Superior temporal gyrus (tissue), 1 donor: ENCODE measurements around the gene VAMP4.

Experiments
- DNase-seq: peaks from one replicate; pipeline ENCODE4 v3.0.0-alpha.2; 2016; ENCODE audit errors: extremely low spot score

Gene VAMP4

GRCh38 chr1:171741872-171742576 is at the start of gene VAMP4:
Gene VAMP4 (minus strand): TSS chr1:171742065. CDS start chr1:171738414, 3,651 bp downstream.
- DNase-seq: peak; percentile 88

GRCh38 chr1:171790318-171790717 is 48.5 kb upstream of the VAMP4 start:
- DNase-seq: no peak

- no peak for DNase-seq
These were observed 46.8 kb upstream of the VAMP4 start for GRCh38 chr1:171788696-171789095.

GRCh38 chr1:171787686-171788480 is 46.0 kb upstream of the VAMP4 start:
- no peak for DNase-seq

- DNase-seq: no peak
These were observed 44.7 kb upstream of the VAMP4 start for GRCh38 chr1:171786534-171786933.

GRCh38 chr1:171785766-171786165 is 43.9 kb upstream of the VAMP4 start:
- no peak for DNase-seq

- no peak for DNase-seq
These were observed 42.9 kb upstream of the VAMP4 start for GRCh38 chr1:171784784-171785183.

- no peak for DNase-seq
These were observed 42.1 kb upstream of the VAMP4 start for GRCh38 chr1:171783816-171784530.

- DNase-seq: peak; percentile 99
These were observed 39.5 kb upstream of the VAMP4 start, which contains the start of gene METTL13 for GRCh38 chr1:171781176-171781875. Gene METTL13 (plus strand): TSS chr1:171781660. CDS start chr1:171781968, 308 bp downstream.

- no peak for DNase-seq
These were observed 38.8 kb upstream of the VAMP4 start for GRCh38 chr1:171780583-171781175.

GRCh38 chr1:171772312-171772711 is 30.4 kb upstream of the VAMP4 start:
- no peak for DNase-seq

GRCh38 chr1:171769754-171770153 is 27.9 kb upstream of the VAMP4 start:
- DNase-seq: no peak

GRCh38 chr1:171769171-171769570 is 27.3 kb upstream of the VAMP4 start:
- no peak for DNase-seq

GRCh38 chr1:171763764-171764163 is 21.9 kb upstream of the VAMP4 start:
- DNase-seq: no peak

- no peak for DNase-seq
These were observed 20.3 kb upstream of the VAMP4 start for GRCh38 chr1:171762143-171762563.

- DNase-seq: no peak
These were observed 16.1 kb upstream of the VAMP4 start for GRCh38 chr1:171758011-171758410.

GRCh38 chr1:171756856-171757255 is 15.0 kb upstream of the VAMP4 start:
- DNase-seq: no peak

GRCh38 chr1:171754971-171755370 is 13.1 kb upstream of the VAMP4 start:
- no peak for DNase-seq

GRCh38 chr1:171754353-171754705 is 12.5 kb upstream of the VAMP4 start:
- no peak for DNase-seq

GRCh38 chr1:171753685-171754352 is 12.0 kb upstream of the VAMP4 start:
- no peak for DNase-seq

- DNase-seq: no peak
These were observed 11.3 kb upstream of the VAMP4 start for GRCh38 chr1:171753182-171753581.
